Breast epithelium (tissue), 3 donors: ENCODE measurements around the gene ALS2CL.

Experiments
- CTCF ChIP-seq, 3 donors: fragments of 450-650 bp; IDR thresholded peaks; one replicate each; pipeline ENCODE4 v1.5.1; 2016 to 2017; ENCODE audit warnings: antibody characterized with exemption in 3 of 3, mild to moderate bottlenecking in 3 of 3, moderate library complexity in 3 of 3
- POLR2A ChIP-seq: fragments of 450-650 bp; IDR thresholded peaks from one replicate; pipeline ENCODE4 v1.6.1; 2016; ENCODE audit warnings: antibody characterized with exemption, mild to moderate bottlenecking, moderate library complexity
- POLR2AphosphoS5 ChIP-seq, 3 donors: sonication (generic); formaldehyde crosslinking; IDR thresholded peaks; one replicate each; pipeline ENCODE4 v1.6.1; 2017; ENCODE audit warnings: antibody characterized with exemption in 3 of 3

DNA sequence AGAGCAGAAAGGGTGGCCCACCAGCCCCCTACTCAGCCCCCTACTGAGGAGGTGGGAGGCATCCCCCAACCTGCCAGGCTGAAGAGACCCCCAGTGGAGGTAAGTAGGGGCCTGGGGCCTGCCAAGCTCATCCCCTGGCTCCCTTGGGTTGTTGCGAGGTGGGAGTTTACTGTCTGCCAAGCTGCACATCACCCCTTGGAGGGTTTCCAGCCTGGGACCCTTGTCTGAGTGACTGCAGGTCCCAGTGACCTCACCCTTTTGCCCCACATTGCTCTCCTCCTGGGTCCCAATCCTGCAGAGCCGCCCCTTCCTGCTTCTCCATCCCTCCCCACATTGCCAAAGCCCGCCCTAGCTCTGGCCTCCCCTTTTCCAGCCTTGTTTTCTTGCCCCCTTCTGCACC lies 1.0 kb upstream of the ALS2CL start:
- TF ChIP-seq CTCF (IDR thresholded peaks at IDR 0.05) (no peak), POLR2A (no peak), POLR2AphosphoS5 (IDR thresholded peaks at IDR 0.05) (no peak)
